BJ (cell line): ENCODE measurements around the gene GSK3B. TPM values are rescaled to one million over a fixed set of nuclear protein-coding genes. Genes with fewer than 3 reads are reported as not detected.

Source experiments
- CTCF ChIA-PET: fragments of 350-600 bp; formaldehyde crosslinking; extraction: SDS; loops from one replicate; lab custom pipeline; 2021; ENCODE audit warnings: antibody characterized with exemption, inconsistent platforms; lab: Yijun Ruan, JAX
- POLR2A ChIA-PET: fragments of 300-600 bp; sonication (Branson Sonifier 250); formaldehyde crosslinking; extraction: SDS; loops from one replicate; lab custom pipeline; 2021; ENCODE audit warnings: antibody characterized with exemption; lab: Charles Lee
- DNase-seq: peaks from one replicate; pipeline ENCODE4 v3.0.0-alpha.2; 2011; ENCODE audit warnings: low read depth
- H3K27me3 ChIP-seq: 2 replicates; pipeline ENCODE4 v1.6.0; 2011; ENCODE audit warnings: low read length; ENCODE audit not compliant: control insufficient read depth, insufficient read depth
- H3K36me3 ChIP-seq: 2 replicates; pipeline ENCODE4 v1.5.1; 2011; ENCODE audit warnings: low read length; ENCODE audit not compliant: control insufficient read depth, insufficient read depth
- H3K4me3 ChIP-seq: 2 replicates; pipeline ENCODE4 v1.5.1; 2011; ENCODE audit warnings: low read depth, mild to moderate bottlenecking, control low read depth, low read length
- polyA plus RNA-seq: library from polyadenylated mRNA; depleted of rRNA; stranded (reverse); fragments of >200 nt; gene quantifications from 2 replicates; pipeline ENCODE4 v1.2.3, GENCODE V29; 2011
- TF ChIP-seq, protein P1 (sequence below): IDR thresholded peaks from 2 replicates; pipeline ENCODE4 v1.5.1; 2011; ENCODE audit warnings: low read depth, mild to moderate bottlenecking, control low read depth, inconsistent platforms, low read length, moderate library complexity; ENCODE audit not compliant: insufficient read depth

GSK3B gene
- polyA plus RNA-seq, 1 experiment: 25.4 TPM

DNA sequence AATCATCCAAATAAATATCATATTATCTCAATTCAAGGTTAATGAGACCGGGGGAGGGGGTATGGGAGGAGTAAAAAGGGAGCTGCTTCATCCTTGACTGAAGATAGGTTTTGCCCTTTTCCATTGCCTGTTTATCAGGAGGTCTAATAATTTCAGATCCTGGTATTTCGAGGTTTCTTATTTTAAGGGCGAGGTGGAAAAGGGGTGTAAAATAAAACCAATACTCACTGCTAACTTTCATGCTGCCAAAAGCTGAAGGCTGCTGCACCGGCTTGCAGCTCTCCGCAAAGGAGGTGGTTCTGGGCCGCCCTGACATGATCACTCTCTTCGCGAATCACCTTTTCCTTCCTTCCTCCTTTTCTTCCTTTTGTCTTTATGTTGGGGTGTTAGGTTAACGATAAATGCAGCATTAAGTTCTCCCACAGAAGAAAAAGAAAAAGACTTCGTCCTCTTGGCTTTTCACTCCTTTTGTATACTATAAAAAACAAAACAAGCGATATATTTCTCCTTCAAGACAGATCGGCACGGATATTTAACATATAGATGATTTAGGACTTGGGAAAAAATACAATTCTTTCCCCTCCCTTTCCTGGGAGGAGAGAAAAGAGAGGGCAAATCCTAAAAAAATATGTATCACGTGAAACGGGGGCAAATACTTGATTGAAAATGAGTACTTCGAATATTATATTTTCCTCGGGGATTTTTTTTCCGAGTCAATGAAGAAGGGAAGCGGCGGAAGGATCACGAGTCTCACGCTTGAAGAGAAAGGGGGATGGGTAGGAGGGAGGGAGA is 932 bp downstream of the GSK3B start:
- no peaks in the 10 kb centered on the region for H3K27me3 ChIP-seq
- TF ChIP-seq, protein P1, sequence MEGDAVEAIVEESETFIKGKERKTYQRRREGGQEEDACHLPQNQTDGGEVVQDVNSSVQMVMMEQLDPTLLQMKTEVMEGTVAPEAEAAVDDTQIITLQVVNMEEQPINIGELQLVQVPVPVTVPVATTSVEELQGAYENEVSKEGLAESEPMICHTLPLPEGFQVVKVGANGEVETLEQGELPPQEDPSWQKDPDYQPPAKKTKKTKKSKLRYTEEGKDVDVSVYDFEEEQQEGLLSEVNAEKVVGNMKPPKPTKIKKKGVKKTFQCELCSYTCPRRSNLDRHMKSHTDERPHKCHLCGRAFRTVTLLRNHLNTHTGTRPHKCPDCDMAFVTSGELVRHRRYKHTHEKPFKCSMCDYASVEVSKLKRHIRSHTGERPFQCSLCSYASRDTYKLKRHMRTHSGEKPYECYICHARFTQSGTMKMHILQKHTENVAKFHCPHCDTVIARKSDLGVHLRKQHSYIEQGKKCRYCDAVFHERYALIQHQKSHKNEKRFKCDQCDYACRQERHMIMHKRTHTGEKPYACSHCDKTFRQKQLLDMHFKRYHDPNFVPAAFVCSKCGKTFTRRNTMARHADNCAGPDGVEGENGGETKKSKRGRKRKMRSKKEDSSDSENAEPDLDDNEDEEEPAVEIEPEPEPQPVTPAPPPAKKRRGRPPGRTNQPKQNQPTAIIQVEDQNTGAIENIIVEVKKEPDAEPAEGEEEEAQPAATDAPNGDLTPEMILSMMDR: no peak
- H3K4me3 ChIP-seq: peak overlapping the region; percentile 93
- no peak for DNase-seq
- H3K36me3 ChIP-seq: no peaks in the 10 kb centered on the region
- ChIA-PET CTCF (interaction anchor here (1.0 to 2.4 kb wide), 2 partner anchors 56 to 86 kb away, joined by 3 to 10 read pairs; no protein-coding TSS in a partner anchor), POLR2A (no interaction called here)

- ChIA-PET POLR2A (no interaction called here), CTCF (no interaction called here)
- no peak for DNase-seq
- H3K36me3 ChIP-seq: no peaks in the 10 kb centered on the region
- peak overlapping the region; percentile 93 for H3K4me3 ChIP-seq
- no peaks in the 10 kb centered on the region for H3K27me3 ChIP-seq
- TF ChIP-seq, protein P1: no peak
Observed at GRCh38 chr3:120092474-120092873, 1.8 kb downstream of the GSK3B start.

DNA sequence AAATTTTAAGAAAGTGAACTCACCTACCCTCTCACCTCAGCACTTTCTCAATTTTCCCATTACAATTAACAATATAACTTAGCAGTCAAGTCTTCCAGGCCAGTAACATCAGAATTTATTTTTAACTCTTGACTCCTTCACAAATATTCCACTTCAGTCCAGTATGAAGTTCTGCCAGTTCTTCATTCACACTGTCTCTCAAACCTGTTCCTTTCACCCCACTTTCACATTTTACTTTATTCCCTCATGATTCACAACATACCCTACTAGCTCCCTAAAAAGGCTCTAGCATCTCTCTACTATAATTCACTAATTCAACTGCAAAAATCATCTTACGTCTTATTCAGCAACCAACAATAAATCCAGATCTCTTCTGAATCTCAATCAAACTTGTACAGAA is 3.8 kb downstream of the GSK3B start:
- no peak for DNase-seq
- POLR2A ChIA-PET: no interaction called here
- CTCF ChIA-PET: no interaction called here

DNA sequence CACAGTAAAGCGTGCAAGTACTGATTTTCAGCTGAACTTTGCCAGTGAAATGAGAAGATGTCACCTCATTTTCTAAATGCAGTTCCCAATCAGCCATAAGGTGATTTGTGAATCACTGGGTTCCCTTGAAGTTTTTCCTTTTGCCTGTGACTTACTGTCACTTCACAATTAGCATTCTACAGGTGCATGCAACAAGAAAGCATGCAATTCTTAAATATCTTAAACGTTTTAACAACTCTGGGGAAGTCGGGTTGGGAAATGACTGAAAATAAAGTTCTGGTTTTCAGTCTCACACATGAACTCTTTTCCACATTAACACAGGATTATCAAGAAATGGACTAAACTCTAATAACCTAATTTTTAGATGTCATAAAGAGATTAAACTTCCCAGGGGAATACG is 5.2 kb downstream of the GSK3B start:
- H3K27me3 ChIP-seq: no peaks in the 10 kb centered on the region
- ChIA-PET POLR2A (no interaction called here), CTCF (interaction anchor here (1.1 kb wide), 1 partner anchor 197 kb away, joined by 4 read pairs; no protein-coding TSS in a partner anchor)
- H3K4me3 ChIP-seq: no peak overlapping the region
- no peaks in the 10 kb centered on the region for H3K36me3 ChIP-seq
- TF ChIP-seq, protein P1: no peak
- no peak for DNase-seq

More for the DNA sequence above, 3.8 kb downstream of the GSK3B start:
- H3K4me3 ChIP-seq: peak overlapping the region; percentile 93
- TF ChIP-seq, protein P1: no peak
- H3K36me3 ChIP-seq: no peaks in the 10 kb centered on the region
- no peaks in the 10 kb centered on the region for H3K27me3 ChIP-seq

GRCh38 chr3:120088622-120089021 is 5.6 kb downstream of the GSK3B start:
- no peak overlapping the region for H3K4me3 ChIP-seq
- CTCF ChIA-PET: interaction anchor here (1.1 kb wide), 1 partner anchor 197 kb away, joined by 4 read pairs; no protein-coding TSS in a partner anchor

More at GRCh38 chr3:120088622-120089021, 5.6 kb downstream of the GSK3B start:
- H3K36me3 ChIP-seq: no peaks in the 10 kb centered on the region
- TF ChIP-seq, protein P1: no peak
- POLR2A ChIA-PET: no interaction called here
- no peak for DNase-seq
- H3K27me3 ChIP-seq: no peaks in the 10 kb centered on the region
